Measurements from ENCODE around the gene TBX15. TPM values are rescaled to one million over a fixed set of nuclear protein-coding genes. Genes with fewer than 3 reads are reported as not detected.

The TBX15 gene
- total RNA-seq, 1 donor from 2014 or later: 0.15 TPM

GRCh38 chr1:118947003-118947765 is 41.0 kb downstream of the TBX15 start:
- Histone ChIP-seq H3K27me3 (ENCODE audit: low read depth) (no peaks in the 10 kb centered on the region), H3K36me3 (no peaks in the 10 kb centered on the region), H3K9me3 (no peaks in the 10 kb centered on the region), H3K4me1 (no peaks in the 10 kb centered on the region), H3K4me3 (no peak overlapping the region), H3K27ac (no peak overlapping the region)
- intact Hi-C loops (cut with DNase I): no loop called here
- TF ChIP-seq, protein P1, sequence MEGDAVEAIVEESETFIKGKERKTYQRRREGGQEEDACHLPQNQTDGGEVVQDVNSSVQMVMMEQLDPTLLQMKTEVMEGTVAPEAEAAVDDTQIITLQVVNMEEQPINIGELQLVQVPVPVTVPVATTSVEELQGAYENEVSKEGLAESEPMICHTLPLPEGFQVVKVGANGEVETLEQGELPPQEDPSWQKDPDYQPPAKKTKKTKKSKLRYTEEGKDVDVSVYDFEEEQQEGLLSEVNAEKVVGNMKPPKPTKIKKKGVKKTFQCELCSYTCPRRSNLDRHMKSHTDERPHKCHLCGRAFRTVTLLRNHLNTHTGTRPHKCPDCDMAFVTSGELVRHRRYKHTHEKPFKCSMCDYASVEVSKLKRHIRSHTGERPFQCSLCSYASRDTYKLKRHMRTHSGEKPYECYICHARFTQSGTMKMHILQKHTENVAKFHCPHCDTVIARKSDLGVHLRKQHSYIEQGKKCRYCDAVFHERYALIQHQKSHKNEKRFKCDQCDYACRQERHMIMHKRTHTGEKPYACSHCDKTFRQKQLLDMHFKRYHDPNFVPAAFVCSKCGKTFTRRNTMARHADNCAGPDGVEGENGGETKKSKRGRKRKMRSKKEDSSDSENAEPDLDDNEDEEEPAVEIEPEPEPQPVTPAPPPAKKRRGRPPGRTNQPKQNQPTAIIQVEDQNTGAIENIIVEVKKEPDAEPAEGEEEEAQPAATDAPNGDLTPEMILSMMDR (IDR thresholded peaks at IDR 0.05): no peak
- no peak for ATAC-seq
- no peak for DNase-seq

- no peak for ATAC-seq
- Histone ChIP-seq H3K4me1 (no peaks in the 10 kb centered on the region), H3K36me3 (no peaks in the 10 kb centered on the region), H3K27me3 (ENCODE audit: low read depth) (no peaks in the 10 kb centered on the region), H3K4me3 (no peak overlapping the region), H3K27ac (no peak overlapping the region), H3K9me3 (no peaks in the 10 kb centered on the region)
- TF ChIP-seq, protein P1 (IDR thresholded peaks at IDR 0.05): no peak
- no peak for DNase-seq
- intact Hi-C loops (cut with DNase I): no loop called here
Measured at GRCh38 chr1:118945489-118945888, 42.7 kb downstream of the TBX15 start.

GRCh38 chr1:118944546-118944945 is 43.6 kb downstream of the TBX15 start:
- Histone ChIP-seq H3K27me3 (ENCODE audit: low read depth) (no peaks in the 10 kb centered on the region), H3K27ac (no peak overlapping the region), H3K4me3 (no peak overlapping the region), H3K4me1 (no peaks in the 10 kb centered on the region), H3K9me3 (no peaks in the 10 kb centered on the region), H3K36me3 (no peaks in the 10 kb centered on the region)
- ATAC-seq (no peak), DNase-seq (no peak)
- intact Hi-C loops (cut with DNase I): no loop called here
- TF ChIP-seq, protein P1 (IDR thresholded peaks at IDR 0.05): no peak

DNA sequence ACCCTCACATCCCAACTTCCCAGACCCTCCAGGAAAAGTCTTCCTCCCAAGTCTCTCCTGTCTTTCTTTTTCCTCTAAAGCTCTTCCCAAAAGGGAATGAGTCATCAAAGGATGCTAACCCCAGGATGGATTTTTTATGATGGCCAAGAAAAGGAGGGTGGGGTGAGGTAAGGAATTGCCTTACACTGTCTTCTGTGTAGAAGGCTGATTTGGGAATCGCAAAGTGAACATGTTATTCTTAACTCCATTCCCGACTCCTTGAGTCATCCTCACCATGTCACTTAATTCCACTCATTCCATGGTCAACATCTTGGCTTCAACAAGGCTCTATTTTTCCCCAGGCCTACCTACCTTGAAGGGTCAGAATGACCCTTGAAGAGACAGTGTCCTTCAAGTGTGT is 44.0 kb downstream of the TBX15 start:
- intact Hi-C loops (cut with DNase I): no loop called here
- Histone ChIP-seq H3K4me1 (no peaks in the 10 kb centered on the region), H3K9me3 (no peaks in the 10 kb centered on the region), H3K4me3 (no peak overlapping the region), H3K36me3 (no peaks in the 10 kb centered on the region), H3K27ac (no peak overlapping the region), H3K27me3 (ENCODE audit: low read depth) (no peaks in the 10 kb centered on the region)
- no peak for DNase-seq
- TF ChIP-seq, protein P1 (IDR thresholded peaks at IDR 0.05): no peak
- no peak for ATAC-seq

- H3K9me3 ChIP-seq: no peaks in the 10 kb centered on the region
- intact Hi-C loops (cut with DNase I): no loop called here
- H3K27ac ChIP-seq: no peak overlapping the region
- H3K27me3 ChIP-seq (ENCODE audit: low read depth): no peaks in the 10 kb centered on the region
- no peaks in the 10 kb centered on the region for H3K4me1 ChIP-seq
- H3K36me3 ChIP-seq: no peaks in the 10 kb centered on the region
- DNase-seq: no peak
- no peak for ATAC-seq
- no peak overlapping the region for H3K4me3 ChIP-seq
- TF ChIP-seq, protein P1 (IDR thresholded peaks at IDR 0.05): no peak
Measured at GRCh38 chr1:118940957-118941356, 47.2 kb downstream of the TBX15 start.

All from lower lobe of right lung (tissue), 2 donors.